SK-N-SH (cell line): ENCODE data around the gene RHEBL1. TPM values are rescaled to one million over a fixed set of nuclear protein-coding genes. Genes with fewer than 3 reads are reported as not detected.
A peak's percentile ranks its signal among the peaks of the same experiment; 100 is the strongest.

Experiments
- CTCF ChIA-PET: fragments of 300-600, 350-600 bp; formaldehyde crosslinking; extraction: SDS; loops from one replicate; lab custom pipeline; 2021; lab: Yijun Ruan, JAX
- POLR2A ChIA-PET: fragments of 350-600 bp; sonication (Branson Sonifier 250); formaldehyde crosslinking; extraction: SDS; loops from one replicate; lab custom pipeline; 2020; ENCODE audit warnings: antibody characterized with exemption, inconsistent platforms; lab: Yijun Ruan, JAX
- DNase-seq: peaks from one replicate; pipeline ENCODE4 v3.0.0; 2012
- H2AFZ ChIP-seq: fragments of 200-600 bp; sonication (generic); 2 replicates; pipeline ENCODE4 v1.8.1; 2016; ENCODE audit warnings: antibody characterized with exemption, mild to moderate bottlenecking, low read depth
- H3F3A ChIP-seq: fragments of 200-600 bp; sonication (generic); replicated peaks from 2 replicates; pipeline ENCODE3; 2016; ENCODE audit warnings: antibody characterized with exemption, mild to moderate bottlenecking; ENCODE audit not compliant: insufficient read depth
- H3K27ac ChIP-seq, 2 experiments: fragments of 200-500 bp in 1 of 2; fragments of 200-600 bp in 1 of 2; sonication (Bioruptor generic) in 1 of 2; sonication (generic), shearing (Covaris generic) in 1 of 2; 2 replicates each; pipeline versions ENCODE4 v1.5.1 to v1.6.1; 2014 to 2016; ENCODE audit warnings: low read depth in 2 of 2, inconsistent platforms in 1 of 2, low read length in 1 of 2, mild to moderate bottlenecking in 1 of 2, mixed read lengths in 1 of 2
- H3K27me3 ChIP-seq: fragments of 200-600 bp; sonication (generic), shearing (Covaris generic); 2 replicates; pipeline ENCODE4 v1.6.1; 2016; ENCODE audit warnings: mixed run types; ENCODE audit not compliant: insufficient read depth
- H3K36me3 ChIP-seq, 2 experiments: fragments of 200-500 bp in 1 of 2; fragments of 200-600 bp in 1 of 2; sonication (Bioruptor generic) in 1 of 2; sonication (generic) in 1 of 2; replicated peaks in 1 of 2; 2 replicates each; pipeline versions ENCODE3 to v1.5.1; 2014 to 2016; ENCODE audit warnings: low read length in 1 of 2, mild to moderate bottlenecking in 1 of 2; ENCODE audit not compliant: insufficient read depth in 2 of 2, control insufficient read depth in 1 of 2
- H3K4me1 ChIP-seq, 2 experiments: fragments of 200-500 bp in 1 of 2; fragments of 200-600 bp in 1 of 2; sonication (Bioruptor generic) in 1 of 2; sonication (generic), shearing (Covaris generic) in 1 of 2; 2 replicates each; pipeline versions ENCODE4 v1.5.1 to v1.6.1; 2014 to 2016; ENCODE audit warnings: low read depth in 1 of 2, low read length in 1 of 2, mixed run types in 1 of 2; ENCODE audit not compliant: insufficient read depth in 2 of 2, control insufficient read depth in 1 of 2
- H3K4me2 ChIP-seq: fragments of 200-600 bp; sonication (generic), shearing (Covaris generic); 2 replicates; pipeline ENCODE4 v1.6.1; 2017; ENCODE audit warnings: mixed run types
- H3K4me3 ChIP-seq, 2 experiments: fragments of 200-500 bp in 1 of 2; fragments of 200-600 bp in 1 of 2; sonication (Bioruptor generic) in 1 of 2; sonication (generic), shearing (Covaris generic) in 1 of 2; 2 replicates each; pipeline versions ENCODE4 v1.5.1 to v1.8.1; 2014 to 2016; ENCODE audit warnings: low read depth in 2 of 2, inconsistent platforms in 1 of 2, low read length in 1 of 2, mild to moderate bottlenecking in 1 of 2, mixed read lengths in 1 of 2, moderate library complexity in 1 of 2
- H3K79me2 ChIP-seq: fragments of 200-600 bp; sonication (generic); 2 replicates; pipeline ENCODE4 v1.8.1; 2017; ENCODE audit warnings: mild to moderate bottlenecking; ENCODE audit not compliant: insufficient read depth
- H3K9ac ChIP-seq: fragments of 200-600 bp; sonication (generic); 2 replicates; pipeline ENCODE4 v1.6.1; 2017; ENCODE audit warnings: mixed run types
- H3K9me2 ChIP-seq: fragments of 200-600 bp; sonication (generic); 2 replicates; pipeline ENCODE4 v1.6.1; 2017; ENCODE audit warnings: mixed run types
- H3K9me3 ChIP-seq: fragments of 200-600 bp; sonication (generic); 2 replicates; pipeline ENCODE4 v1.6.1; 2017; ENCODE audit warnings: mixed run types, mild to moderate bottlenecking, moderate library complexity
- H4K20me1 ChIP-seq: fragments of 200-600 bp; sonication (generic); 2 replicates; pipeline ENCODE4 v1.6.1; 2017; ENCODE audit warnings: mild to moderate bottlenecking, mixed run types; ENCODE audit not compliant: insufficient read depth
- CTCF ChIP-seq: fragments of 200-600 bp; sonication (generic); IDR thresholded peaks from 2 replicates; pipeline ENCODE4 v1.6.1; 2017; ENCODE audit warnings: antibody characterized with exemption, mild to moderate bottlenecking, moderate library complexity
- FOSL2 ChIP-seq: IDR thresholded peaks from 2 replicates; pipeline ENCODE4 v1.4.0; 2012; ENCODE audit warnings: low read depth, mild to moderate bottlenecking, moderate library complexity, borderline replicate concordance
- GATA2 ChIP-seq: sonication (generic); formaldehyde crosslinking; IDR thresholded peaks from 2 replicates; pipeline ENCODE4 v1.5.0; 2020; ENCODE audit warnings: mild to moderate bottlenecking, missing genetic modification reagents
- IRF3 ChIP-seq: fragments of 150-350 bp; IDR thresholded peaks from 2 replicates; pipeline ENCODE4 v1.6.1; 2016; ENCODE audit warnings: mild to moderate bottlenecking, low read depth, low read length
- MEF2A ChIP-seq: IDR thresholded peaks from 2 replicates; pipeline ENCODE4 v1.4.0; 2012; ENCODE audit warnings: low read depth, borderline replicate concordance
- NFIC ChIP-seq: IDR thresholded peaks from 2 replicates; pipeline ENCODE4 v1.4.0; 2012; ENCODE audit warnings: borderline replicate concordance
- NRF1 ChIP-seq: IDR thresholded peaks from 2 replicates; pipeline ENCODE4 v1.6.1; 2012; ENCODE audit warnings: low read depth, mild to moderate bottlenecking, low read length
- PBX3 ChIP-seq: IDR thresholded peaks from 2 replicates; pipeline ENCODE4; 2012
- RAD21 ChIP-seq: IDR thresholded peaks from 2 replicates; pipeline ENCODE4 v1.6.1; 2012; ENCODE audit warnings: mild to moderate bottlenecking, low read length
- RXRA ChIP-seq: IDR thresholded peaks from 2 replicates; pipeline ENCODE4 v1.4.0; 2012; ENCODE audit warnings: low read depth, mild to moderate bottlenecking, borderline replicate concordance
- SIN3A ChIP-seq: IDR thresholded peaks from 2 replicates; pipeline ENCODE4 v1.6.1; 2012; ENCODE audit warnings: low read depth, mild to moderate bottlenecking, low read length, moderate library complexity, borderline replicate concordance
- SMC3 ChIP-seq: IDR thresholded peaks from 2 replicates; pipeline ENCODE4 v1.6.1; 2012; ENCODE audit warnings: low read depth, low read length, improper control_type of control experiment
- USF1 ChIP-seq: IDR thresholded peaks from 2 replicates; pipeline ENCODE4 v1.4.0; 2012; ENCODE audit warnings: low read depth, borderline replicate concordance
- USF2 ChIP-seq: fragments of 150-350 bp; IDR thresholded peaks from 2 replicates; pipeline ENCODE4 v1.6.1; 2017; ENCODE audit warnings: antibody characterized with exemption, low read length, low read depth, borderline replicate concordance
- WGBS: methylation state at CpG from one replicate; pipeline ENCODE4 v1.1.6; 2017; ENCODE audit warnings: low lambda C conversion rate; 5-methylcytosine and 5-hydroxymethylcytosine counted together
- polyA plus RNA-seq, 3 experiments: library from polyadenylated mRNA; depleted of rRNA; stranded (reverse); fragments of >200 nt; gene quantifications; 2 replicates each; pipeline ENCODE4 v1.2.3, GENCODE V29; 2012

The RHEBL1 gene
- polyA plus RNA-seq, 1 of the 3 experiments (the other 2 are of a cell fraction): 2.2 TPM

GRCh38 chr12:49092816-49093406, 23.1 kb upstream of the RHEBL1 start:
- H3F3A ChIP-seq: peaks cover 3% of the 10 kb centered on the region
- no peak for DNase-seq
- no peaks in the 10 kb centered on the region for H3K9me2 ChIP-seq
- no peaks in the 10 kb centered on the region for H3K9me3 ChIP-seq
- H3K4me1 ChIP-seq: peaks cover 0 to 35% of the 10 kb centered on the region in 2 experiments; a peak in 1 of 4 replicates
- ChIA-PET CTCF (interaction anchor here (0.6 to 25.0 kb wide), 29 partner anchors 9 to 613 kb away, joined by 3 to 315 read pairs (median 4); partner anchors contain the start of genes DDX23, LMBR1L, RHEBL1 and TUBA1B), POLR2A (interaction anchor here (0.8 to 2.6 kb wide), 5 partner anchors 12 to 38 kb away, joined by 3 to 10 read pairs (median 8); partner anchors contain the start of gene TUBA1B)
- peak overlapping the region; percentile 75; the same call in 1 of the 2 replicates for H3K4me2 ChIP-seq
- H3K27ac ChIP-seq: no peak overlapping the region
- TF ChIP-seq NRF1 (no peak), SIN3A (no peak)
- no peaks in the 10 kb centered on the region for H3K79me2 ChIP-seq
- H3K27me3 ChIP-seq: peaks cover 12% of the 10 kb centered on the region; the same call in 1 of the 2 replicates
- H3K4me3 ChIP-seq: no peak overlapping the region
- peaks cover 8 to 9% of the 10 kb centered on the region in 2 experiments for H3K36me3 ChIP-seq
- H4K20me1 ChIP-seq: no peaks in the 10 kb centered on the region
- 71% methylated on average over 4 of the region's 4 CpGs for WGBS
- H3K9ac ChIP-seq: no peak overlapping the region
- no peak overlapping the region for H2AFZ ChIP-seq

- peaks cover 3 to 9% of the 10 kb centered on the region in 2 experiments for H3K36me3 ChIP-seq
- WGBS: 18% methylated on average over 20 of the region's 32 CpGs
- no peaks in the 10 kb centered on the region for H3K9me2 ChIP-seq
- no peak overlapping the region for H3K9ac ChIP-seq
- no peaks in the 10 kb centered on the region for H3K9me3 ChIP-seq
- DNase-seq: peak; percentile 77
- H3K4me2 ChIP-seq: peak overlapping the region; percentile 75
- H3K27ac ChIP-seq: no peak overlapping the region
- H3K27me3 ChIP-seq: peaks cover 12% of the 10 kb centered on the region; the same call in 1 of the 2 replicates
- CTCF ChIA-PET: interaction anchor here (0.5 to 25.0 kb wide), 32 partner anchors 8 to 614 kb away, joined by 3 to 315 read pairs (median 4); partner anchors contain the start of genes LMBR1L, RHEBL1 and TUBA1B
- POLR2A ChIA-PET: interaction anchor here (0.5 to 1.3 kb wide), 4 partner anchors 13 to 96 kb away, joined by 3 to 7 read pairs (median 3); partner anchors contain the start of gene TUBA1B
- peaks cover 0 to 37% of the 10 kb centered on the region in 2 experiments; a peak in 1 of 4 replicates for H3K4me1 ChIP-seq
- H3K79me2 ChIP-seq: no peaks in the 10 kb centered on the region
- peaks cover 3% of the 10 kb centered on the region for H3F3A ChIP-seq
- H3K4me3 ChIP-seq: peak overlapping the region; percentile 20 to 48; a peak in 1 of 4 replicates
- H2AFZ ChIP-seq: peak overlapping the region; percentile 68; the same call in 1 of the 2 replicates
- H4K20me1 ChIP-seq: no peaks in the 10 kb centered on the region
- TF ChIP-seq RXRA (no peak), MEF2A (no peak), USF1 (no peak), CTCF (peak; percentile 53), SMC3 (0 out of 2 replicates have a peak, but pooled peaks have one; percentile 12), IRF3 (no peak), FOSL2 (no peak), PBX3 (no peak), SIN3A (no peak), USF2 (no peak), GATA2 (CRISPR knock-in tag) (0 out of 2 replicates have a peak, but pooled peaks have one; percentile 27), NFIC (no peak), RAD21 (peak; percentile 51)
Measured at GRCh38 chr12:49092086-49092815, 22.5 kb upstream of the RHEBL1 start.
